ENCODE results near the gene SRMS. TPM values are rescaled to one million over a fixed set of nuclear protein-coding genes. Genes with fewer than 3 reads are reported as not detected.
A peak's percentile ranks its signal among the peaks of the same experiment; 100 is the strongest.

The SRMS gene
- total and polyA plus RNA-seq, 2 donors (not counting 3 experiments of a cell fraction or from before 2014, with no cell fraction given): not detected

- H3K9me1 ChIP-seq (replicated peaks; ENCODE audit: control insufficient read depth, extremely low read depth, insufficient read depth, low read length): no peaks in the 10 kb centered on the region
- H3K27ac ChIP-seq (ENCODE audit: insufficient read depth, low read depth, low read length): no peak overlapping the region
- peak overlapping the region; percentile 61 for H2AFZ ChIP-seq (ENCODE audit: low read depth, low read length)
- no peaks in the 10 kb centered on the region for H3K4me1 ChIP-seq (ENCODE audit: control insufficient read depth, extremely low read depth, insufficient read depth, low read length)
- intact Hi-C loops (cut with micrococcal nuclease) (loop anchor here (1.0 to 2.0 kb wide), 6 partner anchors 236 to 582 kb away; no protein-coding TSS in a partner anchor), dilution Hi-C loops (cut with MboI; ENCODE audit: extremely low pct_ligation_motif_present, low sequenced_read_pairs) (no loop called here)
- no peak for DNase-seq (ENCODE audit: low read depth, low spot score)
- H4K20me1 ChIP-seq (replicated peaks; ENCODE audit: control insufficient read depth, extremely low read depth, insufficient read depth, low read length): no peaks in the 10 kb centered on the region
- no peak overlapping the region for H3K9ac ChIP-seq (replicated peaks; ENCODE audit: extremely low read depth, insufficient read depth, low read length)
- CTCF ChIA-PET: interaction anchor here (0.6 to 5.7 kb wide), 46 partner anchors 8 to 583 kb away, joined by 3 to 89 read pairs (median 5); partner anchors contain the start of genes ARFRP1, DNAJC5, GMEB2 and HELZ2
- no peaks in the 10 kb centered on the region for H3K9me3 ChIP-seq (replicated peaks; ENCODE audit: control insufficient read depth, insufficient read depth, low read length)
- peak overlapping the region in 1 of 3 experiments; percentile 34 for H3K4me3 ChIP-seq (replicated peaks in 1 of 3; ENCODE audit: insufficient read depth in 1 of 3, low read depth in 1 of 3, low read length in 3 of 3)
- POLR2A ChIA-PET: interaction anchor here (0.5 to 1.5 kb wide), 6 partner anchors 10 to 506 kb away, joined by 3 to 6 read pairs (median 4); partner anchors contain the start of genes HELZ2 and TPD52L2
- no TSS peak for BruUV-seq (replicated peaks)
- H3K79me2 ChIP-seq (ENCODE audit: control insufficient read depth, insufficient read depth, low read length): no peaks in the 10 kb centered on the region
- no peaks in the 10 kb centered on the region for H3K36me3 ChIP-seq (ENCODE audit: control insufficient read depth in 2 of 2, extremely low read depth in 1 of 2, insufficient read depth in 2 of 2, low read length in 2 of 2)
- TF ChIP-seq MYC (IDR thresholded peaks at IDR 0.05; ENCODE audit: low read depth, low read length) (no peak), FOS (IDR thresholded peaks at IDR 0.05; ENCODE audit: borderline replicate concordance, insufficient read depth, low read length) (no peak), POLR2AphosphoS5 (IDR thresholded peaks at IDR 0.05; ENCODE audit: insufficient read depth, low read depth, low read length) (no peak), MAX (IDR thresholded peaks at IDR 0.05; ENCODE audit: insufficient read depth, insufficient read length) (no peak), JUN (IDR thresholded peaks at IDR 0.05; ENCODE audit: borderline replicate concordance, insufficient read depth, insufficient read length, low read depth) (no peak), EZH2 (IDR thresholded peaks at IDR 0.05; ENCODE audit: borderline replicate concordance, low read depth, low read length, severe bottlenecking) (no peak), GATA2 (IDR thresholded peaks at IDR 0.05; ENCODE audit: insufficient read depth, insufficient read length, low read depth, low read length) (no peak), CTCF (IDR thresholded peaks at IDR 0.05; ENCODE audit: extremely low read depth in 1 of 2, insufficient read depth in 1 of 2, low read depth in 1 of 2, low read length in 2 of 2) (no peak)
- H3K4me2 ChIP-seq (ENCODE audit: insufficient read depth, low read length): no peak overlapping the region
- FAIRE-seq: peak; percentile 80
- no peaks in the 10 kb centered on the region for H3K27me3 ChIP-seq (ENCODE audit: control insufficient read depth in 2 of 2, insufficient read depth in 2 of 2, low read length in 2 of 2)
These were observed 9.1 kb downstream of the SRMS start for GRCh38 chr20:63538204-63539091.

Data from endothelial cell of umbilical vein (primary cell).